Gastrocnemius medialis (tissue), 4 donors: Measurements from ENCODE around the gene FFAR1.

Experiments
- POLR2A ChIP-seq, 2 donors: fragments of 450-650 bp; IDR thresholded peaks; one replicate each; pipeline ENCODE4 v1.6.1; 2017; ENCODE audit warnings: antibody characterized with exemption in 2 of 2, mild to moderate bottlenecking in 2 of 2, moderate library complexity in 2 of 2
- TF ChIP-seq, protein P1 (sequence below), 5 experiments: fragments of 450-650 bp in 3 of 5; fragments of 200-600 bp in 2 of 5; sonication (generic) in 2 of 5; IDR thresholded peaks in 4 of 5; conservative IDR thresholded peaks in 1 of 5; 1 replicate in 4 of 5; 2 replicates in 1 of 5; pipeline ENCODE4 v1.5.1; 2016 to 2019; ENCODE audit warnings: antibody characterized with exemption in 5 of 5, mild to moderate bottlenecking in 3 of 5, moderate library complexity in 3 of 5

DNA sequence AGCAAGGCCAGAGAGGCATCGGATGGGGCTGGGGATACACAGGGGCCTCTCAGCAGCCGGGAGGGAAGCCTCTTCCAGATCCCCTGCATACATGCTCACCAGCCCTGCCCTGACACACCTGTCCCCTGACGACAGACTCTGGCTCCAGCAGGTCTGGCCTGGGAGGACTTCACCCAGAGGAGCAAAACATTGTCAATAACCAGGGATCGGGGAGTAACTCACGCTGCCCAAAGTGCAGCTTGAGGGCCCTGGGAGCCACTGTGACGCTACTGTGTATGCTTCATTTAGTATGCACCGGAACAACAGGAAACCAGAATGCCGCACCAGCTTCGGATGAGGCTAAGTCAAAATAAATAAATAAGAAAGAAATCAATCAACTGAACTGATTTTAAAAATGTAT lies 31.1 kb upstream of the FFAR1 start:
- TF ChIP-seq, protein P1, sequence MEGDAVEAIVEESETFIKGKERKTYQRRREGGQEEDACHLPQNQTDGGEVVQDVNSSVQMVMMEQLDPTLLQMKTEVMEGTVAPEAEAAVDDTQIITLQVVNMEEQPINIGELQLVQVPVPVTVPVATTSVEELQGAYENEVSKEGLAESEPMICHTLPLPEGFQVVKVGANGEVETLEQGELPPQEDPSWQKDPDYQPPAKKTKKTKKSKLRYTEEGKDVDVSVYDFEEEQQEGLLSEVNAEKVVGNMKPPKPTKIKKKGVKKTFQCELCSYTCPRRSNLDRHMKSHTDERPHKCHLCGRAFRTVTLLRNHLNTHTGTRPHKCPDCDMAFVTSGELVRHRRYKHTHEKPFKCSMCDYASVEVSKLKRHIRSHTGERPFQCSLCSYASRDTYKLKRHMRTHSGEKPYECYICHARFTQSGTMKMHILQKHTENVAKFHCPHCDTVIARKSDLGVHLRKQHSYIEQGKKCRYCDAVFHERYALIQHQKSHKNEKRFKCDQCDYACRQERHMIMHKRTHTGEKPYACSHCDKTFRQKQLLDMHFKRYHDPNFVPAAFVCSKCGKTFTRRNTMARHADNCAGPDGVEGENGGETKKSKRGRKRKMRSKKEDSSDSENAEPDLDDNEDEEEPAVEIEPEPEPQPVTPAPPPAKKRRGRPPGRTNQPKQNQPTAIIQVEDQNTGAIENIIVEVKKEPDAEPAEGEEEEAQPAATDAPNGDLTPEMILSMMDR (IDR thresholded peaks at IDR 0.05 in 4 of 5, conservative IDR thresholded peaks at IDR 0.05 in 1 of 5): no peak
- TF ChIP-seq POLR2A (IDR thresholded peaks at IDR 0.05): no peak
